Right atrium auricular region (tissue), 2 donors: ENCODE results near the gene TCHP. TPM values are rescaled to one million over a fixed set of nuclear protein-coding genes. Genes with fewer than 3 reads are reported as not detected.

Experiments used
- DNase-seq: peaks from one replicate; pipeline ENCODE4 v3.0.0-alpha.2; 2019; ENCODE audit warnings: low spot score
- H3K27ac ChIP-seq, 2 donors: fragments of 200-600 bp; sonication (generic); 1 replicate in 1 of 2; 2 replicates in 1 of 2; pipeline ENCODE4 v1.5.1; 2016 to 2019
- H3K27me3 ChIP-seq, 2 donors: fragments of 200-600 bp; sonication (generic); one replicate each; pipeline versions ENCODE4 v1.5.1 to v1.6.0; 2017 to 2019
- H3K36me3 ChIP-seq: fragments of 200-600 bp; sonication (generic); one replicate; pipeline ENCODE4 v1.5.1; 2016
- H3K4me1 ChIP-seq, 2 donors: fragments of 200-600 bp; sonication (generic); one replicate each; pipeline versions ENCODE4 v1.5.1 to v1.6.0; 2017 to 2019
- H3K4me3 ChIP-seq, 2 donors: fragments of 200-600 bp; sonication (generic); 1 replicate in 1 of 2; 2 replicates in 1 of 2; pipeline ENCODE4 v1.5.1; 2017 to 2019; ENCODE audit warnings: mild to moderate bottlenecking in 1 of 2, moderate library complexity in 1 of 2
- H3K9me3 ChIP-seq, 2 donors: fragments of 200-600 bp; sonication (generic); one replicate each; pipeline ENCODE4 v1.5.1; 2019
- total RNA-seq, 2 donors: library from RNA; depleted of rRNA; stranded (reverse); fragments of >200 nt; gene quantifications; one replicate each; pipeline ENCODE4 v1.1.0, GENCODE V29; 2016
- TF ChIP-seq, protein P1 (sequence below), 2 donors: fragments of 200-600 bp; sonication (generic); IDR thresholded peaks; one replicate each; pipeline ENCODE4 v1.5.1; 2019; ENCODE audit warnings: antibody characterized with exemption in 2 of 2

TCHP gene
- total RNA-seq, 2 donors from 2014 or later, result 6.4 to 9.4 TPM

- no peaks in the 10 kb centered on the region for H3K9me3 ChIP-seq
- peaks cover 0 to 6% of the 10 kb centered on the region in 2 donors for H3K4me1 ChIP-seq
- TF ChIP-seq, protein P1, sequence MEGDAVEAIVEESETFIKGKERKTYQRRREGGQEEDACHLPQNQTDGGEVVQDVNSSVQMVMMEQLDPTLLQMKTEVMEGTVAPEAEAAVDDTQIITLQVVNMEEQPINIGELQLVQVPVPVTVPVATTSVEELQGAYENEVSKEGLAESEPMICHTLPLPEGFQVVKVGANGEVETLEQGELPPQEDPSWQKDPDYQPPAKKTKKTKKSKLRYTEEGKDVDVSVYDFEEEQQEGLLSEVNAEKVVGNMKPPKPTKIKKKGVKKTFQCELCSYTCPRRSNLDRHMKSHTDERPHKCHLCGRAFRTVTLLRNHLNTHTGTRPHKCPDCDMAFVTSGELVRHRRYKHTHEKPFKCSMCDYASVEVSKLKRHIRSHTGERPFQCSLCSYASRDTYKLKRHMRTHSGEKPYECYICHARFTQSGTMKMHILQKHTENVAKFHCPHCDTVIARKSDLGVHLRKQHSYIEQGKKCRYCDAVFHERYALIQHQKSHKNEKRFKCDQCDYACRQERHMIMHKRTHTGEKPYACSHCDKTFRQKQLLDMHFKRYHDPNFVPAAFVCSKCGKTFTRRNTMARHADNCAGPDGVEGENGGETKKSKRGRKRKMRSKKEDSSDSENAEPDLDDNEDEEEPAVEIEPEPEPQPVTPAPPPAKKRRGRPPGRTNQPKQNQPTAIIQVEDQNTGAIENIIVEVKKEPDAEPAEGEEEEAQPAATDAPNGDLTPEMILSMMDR (IDR thresholded peaks at IDR 0.05), result no peak
- H3K36me3 ChIP-seq, result no peaks in the 10 kb centered on the region
- no peak overlapping the region for H3K4me3 ChIP-seq
- no peak overlapping the region for H3K27ac ChIP-seq
- no peaks in the 10 kb centered on the region for H3K27me3 ChIP-seq
- no peak for DNase-seq
These were observed 28.3 kb upstream of the TCHP start for GRCh38 chr12:109871668-109872314.

DNA sequence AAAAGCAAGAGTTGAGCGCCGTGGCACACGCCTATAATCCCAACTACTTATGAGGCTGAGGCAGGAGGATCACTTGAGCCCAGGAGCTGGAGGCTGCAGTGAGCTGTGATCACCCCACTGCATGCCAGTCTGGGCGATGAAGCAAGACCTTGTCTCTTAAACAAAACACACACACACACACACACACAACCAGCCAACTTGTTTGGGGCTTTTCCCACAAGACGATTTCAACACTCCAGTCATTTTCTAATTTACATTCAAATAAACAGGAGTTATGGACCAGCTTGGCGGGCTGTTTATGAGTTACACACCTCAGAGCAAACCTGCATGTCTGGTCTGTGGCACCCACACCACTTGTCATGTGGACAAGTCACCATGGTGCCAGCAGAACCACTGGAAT lies 26.4 kb upstream of the TCHP start:
- Histone ChIP-seq H3K4me1 (peaks cover 0 to 19% of the 10 kb centered on the region in 2 donors), H3K36me3 (no peaks in the 10 kb centered on the region), H3K9me3 (no peaks in the 10 kb centered on the region), H3K4me3 (no peak overlapping the region), H3K27ac (no peak overlapping the region), H3K27me3 (no peaks in the 10 kb centered on the region)
- no peak for DNase-seq
- TF ChIP-seq, protein P1 (IDR thresholded peaks at IDR 0.05), result no peak

GRCh38 chr12:109875572-109876131 lies 24.4 kb upstream of the TCHP start:
- H3K9me3 ChIP-seq, result no peaks in the 10 kb centered on the region
- no peaks in the 10 kb centered on the region for H3K27me3 ChIP-seq
- no peaks in the 10 kb centered on the region for H3K36me3 ChIP-seq
- peaks cover 0 to 33% of the 10 kb centered on the region in 2 donors for H3K4me1 ChIP-seq
- no peak overlapping the region for H3K4me3 ChIP-seq
- DNase-seq, result no peak
- H3K27ac ChIP-seq, result no peak overlapping the region
- TF ChIP-seq, protein P1 (IDR thresholded peaks at IDR 0.05), result no peak

DNA sequence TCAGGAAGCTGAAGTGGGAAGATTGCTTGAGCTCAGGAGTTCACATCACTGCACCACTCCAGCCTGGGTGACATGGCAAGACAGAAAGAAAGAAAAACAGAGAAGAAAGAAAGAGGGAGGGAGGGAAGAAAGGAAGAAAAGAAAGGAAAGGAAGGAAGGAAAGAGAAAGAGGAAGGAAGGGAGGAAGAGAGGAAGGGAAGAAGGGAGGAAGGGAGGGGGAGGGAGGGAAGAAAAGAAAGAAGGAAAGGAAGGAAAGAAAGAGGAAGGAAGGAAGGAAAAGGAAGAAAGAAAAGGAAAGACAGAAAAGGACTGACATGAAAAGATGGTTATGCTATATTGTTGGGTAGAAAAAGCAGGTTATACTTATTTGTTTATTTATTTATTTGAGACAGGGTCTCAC lies 23.7 kb upstream of the TCHP start:
- Histone ChIP-seq H3K4me3 (no peak overlapping the region), H3K27ac (no peak overlapping the region), H3K4me1 (peaks cover 0 to 38% of the 10 kb centered on the region in 2 donors), H3K27me3 (no peaks in the 10 kb centered on the region), H3K36me3 (no peaks in the 10 kb centered on the region), H3K9me3 (no peaks in the 10 kb centered on the region)
- DNase-seq, result no peak
- TF ChIP-seq, protein P1 (IDR thresholded peaks at IDR 0.05), result no peak

GRCh38 chr12:109877504-109878246 lies 22.4 kb upstream of the TCHP start:
- Histone ChIP-seq H3K36me3 (no peaks in the 10 kb centered on the region), H3K4me1 (peaks cover 0 to 38% of the 10 kb centered on the region in 2 donors), H3K9me3 (no peaks in the 10 kb centered on the region), H3K27me3 (no peaks in the 10 kb centered on the region), H3K27ac (no peak overlapping the region), H3K4me3 (no peak overlapping the region)
- TF ChIP-seq, protein P1 (IDR thresholded peaks at IDR 0.05), result no peak
- no peak for DNase-seq
